Peyer's patch (tissue), 4 donors: ENCODE data around the gene RFX1. TPM values are rescaled to one million over a fixed set of nuclear protein-coding genes. Genes with fewer than 3 reads are reported as not detected.

Experiments
- DNase-seq, 3 donors: peaks; one replicate each; pipeline ENCODE4 v3.0.0-alpha.2; 2017 to 2019
- H3K27ac ChIP-seq, 4 donors: fragments of 200-600 bp; sonication (generic); one replicate each; pipeline ENCODE4 v1.5.1; 2016 to 2019
- H3K27me3 ChIP-seq, 2 donors: fragments of 200-600 bp; sonication (generic); one replicate each; pipeline ENCODE4 v1.5.1; 2019
- H3K36me3 ChIP-seq, 3 donors: fragments of 200-600 bp; sonication (generic); one replicate each; pipeline ENCODE4 v1.5.1; 2016 to 2019
- H3K4me1 ChIP-seq, 4 donors: fragments of 200-600 bp; sonication (generic); one replicate each; pipeline ENCODE4 v1.5.1; 2016 to 2019
- H3K4me3 ChIP-seq, 4 donors: fragments of 200-600 bp; sonication (generic); 1 replicate in 3 of 4; 2 replicates in 1 of 4; pipeline ENCODE4 v1.5.1; 2016 to 2019; ENCODE audit warnings: mild to moderate bottlenecking in 1 of 4
- H3K9me3 ChIP-seq, 4 donors: fragments of 200-600 bp; sonication (generic); one replicate each; pipeline ENCODE4 v1.5.1; 2016 to 2019; ENCODE audit warnings: mild to moderate bottlenecking in 1 of 4
- CTCF ChIP-seq, 6 experiments: fragments of 450-650 bp in 4 of 6; fragments of 200-600 bp in 2 of 6; sonication (generic) in 1 of 6; IDR thresholded peaks; one replicate each; pipeline ENCODE4 v1.5.1; 2017 to 2019; ENCODE audit warnings: antibody characterized with exemption in 6 of 6, mild to moderate bottlenecking in 3 of 6, moderate library complexity in 1 of 6
- POLR2A ChIP-seq, 2 donors: fragments of 450-650 bp; IDR thresholded peaks; one replicate each; pipeline ENCODE4 v1.5.1; 2017; ENCODE audit warnings: antibody characterized with exemption in 2 of 2, mild to moderate bottlenecking in 2 of 2, moderate library complexity in 2 of 2
- total RNA-seq, 4 donors: library from RNA; depleted of rRNA; stranded (reverse); fragments of >200 nt; gene quantifications; one replicate each; pipeline ENCODE4 v1.1.0, GENCODE V29; 2016

RFX1 gene
- total RNA-seq, 4 donors from 2014 or later = 5.8 to 19.0 (median 9.6) TPM

GRCh38 chr19:13920940-13921747, 85.0 kb downstream of the RFX1 start:
- H3K9me3 ChIP-seq = peaks cover 0 to 5% (median 0%) of the 10 kb centered on the region in 4 donors
- no peak overlapping the region for H3K27ac ChIP-seq
- TF ChIP-seq CTCF (IDR thresholded peaks at IDR 0.05) (no peak), POLR2A (IDR thresholded peaks at IDR 0.05) (no peak)
- no peaks in the 10 kb centered on the region for H3K27me3 ChIP-seq
- DNase-seq = no peak
- no peaks in the 10 kb centered on the region for H3K4me1 ChIP-seq
- H3K36me3 ChIP-seq = peaks cover 0 to 88% (median 3%) of the 10 kb centered on the region in 3 donors
- no peak overlapping the region for H3K4me3 ChIP-seq

- DNase-seq = no peak
- no peak overlapping the region for H3K4me3 ChIP-seq
- TF ChIP-seq CTCF (IDR thresholded peaks at IDR 0.05) = no peak
- TF ChIP-seq POLR2A (IDR thresholded peaks at IDR 0.05) = no peak
- peaks cover 0 to 5% (median 0%) of the 10 kb centered on the region in 4 donors for H3K9me3 ChIP-seq
- H3K36me3 ChIP-seq = peaks cover 0 to 90% (median 3%) of the 10 kb centered on the region in 3 donors
- no peak overlapping the region for H3K27ac ChIP-seq
- no peaks in the 10 kb centered on the region for H3K27me3 ChIP-seq
- no peaks in the 10 kb centered on the region for H3K4me1 ChIP-seq
Measured at GRCh38 chr19:13920524-13920923, 85.6 kb downstream of the RFX1 start.

- H3K4me1 ChIP-seq = no peaks in the 10 kb centered on the region
- H3K27ac ChIP-seq = no peak overlapping the region
- no peaks in the 10 kb centered on the region for H3K27me3 ChIP-seq
- peaks cover 0 to 5% (median 0%) of the 10 kb centered on the region in 4 donors for H3K9me3 ChIP-seq
- H3K4me3 ChIP-seq = no peak overlapping the region
- peaks cover 0 to 90% (median 3%) of the 10 kb centered on the region in 3 donors for H3K36me3 ChIP-seq
- no peak for DNase-seq
- TF ChIP-seq POLR2A (IDR thresholded peaks at IDR 0.05) = no peak
- TF ChIP-seq CTCF (IDR thresholded peaks at IDR 0.05) = no peak
Measured at GRCh38 chr19:13918726-13919411, 87.3 kb downstream of the RFX1 start.

- H3K27ac ChIP-seq = no peak overlapping the region
- TF ChIP-seq POLR2A (IDR thresholded peaks at IDR 0.05) (no peak), CTCF (IDR thresholded peaks at IDR 0.05) (no peak)
- H3K4me3 ChIP-seq = no peak overlapping the region
- peaks cover 0 to 90% (median 3%) of the 10 kb centered on the region in 3 donors for H3K36me3 ChIP-seq
- DNase-seq = no peak
- peaks cover 0 to 5% (median 0%) of the 10 kb centered on the region in 4 donors for H3K9me3 ChIP-seq
- no peaks in the 10 kb centered on the region for H3K4me1 ChIP-seq
- no peaks in the 10 kb centered on the region for H3K27me3 ChIP-seq
Measured at GRCh38 chr19:13917888-13918406, 88.2 kb downstream of the RFX1 start.

GRCh38 chr19:13914777-13915176, 91.3 kb downstream of the RFX1 start:
- H3K4me3 ChIP-seq = no peak overlapping the region
- peaks cover 0 to 79% (median 0%) of the 10 kb centered on the region in 3 donors for H3K36me3 ChIP-seq
- H3K27ac ChIP-seq = no peak overlapping the region
- DNase-seq = no peak
- no peaks in the 10 kb centered on the region for H3K27me3 ChIP-seq
- H3K9me3 ChIP-seq = no peaks in the 10 kb centered on the region
- no peak for TF ChIP-seq POLR2A (IDR thresholded peaks at IDR 0.05)
- no peak for TF ChIP-seq CTCF (IDR thresholded peaks at IDR 0.05)
- H3K4me1 ChIP-seq = no peaks in the 10 kb centered on the region
